Measurements from ENCODE around the gene TRIM73.
"Not testable (repeated sequence)": the region's sequence is repeated elsewhere in the genome, so short reads cannot be mapped to it uniquely, and the experiment has no call there.

DNA sequence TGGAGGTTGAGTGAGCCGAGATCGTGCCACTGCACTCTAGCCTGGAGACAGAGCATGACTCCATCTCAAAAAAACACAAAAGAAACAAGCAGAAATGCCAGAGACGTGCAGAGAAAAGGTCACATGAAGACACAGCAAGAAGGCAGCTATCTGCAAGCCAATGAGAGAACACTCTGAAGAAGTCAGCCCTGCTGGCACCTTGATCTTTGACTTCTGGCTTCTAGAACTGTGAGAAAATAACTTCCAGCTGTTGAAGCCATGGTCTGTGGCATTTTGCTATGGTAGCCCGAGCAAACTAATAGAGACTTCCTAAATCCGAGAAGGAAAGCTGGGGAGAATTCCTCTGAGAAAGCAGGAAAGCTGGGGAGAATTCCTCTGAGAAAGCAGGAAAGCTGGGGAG lies 54.5 kb downstream of the TRIM73 start:
- TF ChIP-seq, protein P1, sequence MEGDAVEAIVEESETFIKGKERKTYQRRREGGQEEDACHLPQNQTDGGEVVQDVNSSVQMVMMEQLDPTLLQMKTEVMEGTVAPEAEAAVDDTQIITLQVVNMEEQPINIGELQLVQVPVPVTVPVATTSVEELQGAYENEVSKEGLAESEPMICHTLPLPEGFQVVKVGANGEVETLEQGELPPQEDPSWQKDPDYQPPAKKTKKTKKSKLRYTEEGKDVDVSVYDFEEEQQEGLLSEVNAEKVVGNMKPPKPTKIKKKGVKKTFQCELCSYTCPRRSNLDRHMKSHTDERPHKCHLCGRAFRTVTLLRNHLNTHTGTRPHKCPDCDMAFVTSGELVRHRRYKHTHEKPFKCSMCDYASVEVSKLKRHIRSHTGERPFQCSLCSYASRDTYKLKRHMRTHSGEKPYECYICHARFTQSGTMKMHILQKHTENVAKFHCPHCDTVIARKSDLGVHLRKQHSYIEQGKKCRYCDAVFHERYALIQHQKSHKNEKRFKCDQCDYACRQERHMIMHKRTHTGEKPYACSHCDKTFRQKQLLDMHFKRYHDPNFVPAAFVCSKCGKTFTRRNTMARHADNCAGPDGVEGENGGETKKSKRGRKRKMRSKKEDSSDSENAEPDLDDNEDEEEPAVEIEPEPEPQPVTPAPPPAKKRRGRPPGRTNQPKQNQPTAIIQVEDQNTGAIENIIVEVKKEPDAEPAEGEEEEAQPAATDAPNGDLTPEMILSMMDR (IDR thresholded peaks at IDR 0.05): not testable (repeated sequence)
- not testable (repeated sequence) for TF ChIP-seq POLR2A (IDR thresholded peaks at IDR 0.05)
